Fibroblast of the aortic adventitia (primary cell): Measurements from ENCODE around the gene NPAS2. TPM values are rescaled to one million over a fixed set of nuclear protein-coding genes. Genes with fewer than 3 reads are reported as not detected.

Experiments used
- DNase-seq: peaks from one replicate; pipeline ENCODE4 v3.0.0-alpha.2; 2010; ENCODE audit warnings: low read depth
- H3K4me3 ChIP-seq: 2 replicates; pipeline ENCODE4 v1.5.1; 2011; ENCODE audit warnings: low read depth, mild to moderate bottlenecking, control low read depth, low read length, moderate library complexity
- CTCF ChIP-seq: IDR thresholded peaks from 2 replicates; pipeline ENCODE4 v1.5.1; 2011; ENCODE audit warnings: mild to moderate bottlenecking, low read length, control low read depth, inconsistent platforms; ENCODE audit not compliant: insufficient read depth
- total RNA-seq: library from RNA; depleted of rRNA; stranded (reverse); fragments of >200 nt; gene quantifications from 2 replicates; pipeline ENCODE4 v1.2.3, GENCODE V29; 2012; ENCODE audit warnings: low replicate concordance

Gene NPAS2
- total RNA-seq, 1 donor, result 24.3 TPM

DNA sequence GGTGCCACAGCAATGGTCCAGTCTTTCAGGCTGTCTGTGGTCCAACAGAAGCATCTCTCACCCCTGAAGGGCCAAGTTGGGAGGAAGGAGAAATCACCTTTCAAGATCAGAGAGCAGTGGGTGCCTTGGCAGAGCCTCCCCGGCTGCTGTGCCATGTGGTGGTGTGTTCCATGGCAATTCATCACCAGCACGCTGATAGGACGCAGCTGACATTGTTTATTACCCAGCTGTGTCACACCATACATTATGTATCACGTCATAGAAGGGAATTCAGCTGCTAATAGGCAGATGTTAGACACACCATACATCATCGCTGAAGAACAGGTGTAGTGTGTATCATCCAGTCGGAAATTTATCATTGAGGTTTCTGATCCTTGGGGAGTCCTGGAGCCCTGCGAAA, 152.5 kb downstream of the NPAS2 start:
- no peak overlapping the region for H3K4me3 ChIP-seq
- TF ChIP-seq CTCF, result no peak
- DNase-seq, result no peak

GRCh38 chr2:100974712-100975520, 155.0 kb downstream of the NPAS2 start:
- DNase-seq, result no peak
- H3K4me3 ChIP-seq, result no peak overlapping the region
- no peak for TF ChIP-seq CTCF

GRCh38 chr2:100975521-100975785, 155.5 kb downstream of the NPAS2 start:
- TF ChIP-seq CTCF, result no peak
- DNase-seq, result no peak

DNA sequence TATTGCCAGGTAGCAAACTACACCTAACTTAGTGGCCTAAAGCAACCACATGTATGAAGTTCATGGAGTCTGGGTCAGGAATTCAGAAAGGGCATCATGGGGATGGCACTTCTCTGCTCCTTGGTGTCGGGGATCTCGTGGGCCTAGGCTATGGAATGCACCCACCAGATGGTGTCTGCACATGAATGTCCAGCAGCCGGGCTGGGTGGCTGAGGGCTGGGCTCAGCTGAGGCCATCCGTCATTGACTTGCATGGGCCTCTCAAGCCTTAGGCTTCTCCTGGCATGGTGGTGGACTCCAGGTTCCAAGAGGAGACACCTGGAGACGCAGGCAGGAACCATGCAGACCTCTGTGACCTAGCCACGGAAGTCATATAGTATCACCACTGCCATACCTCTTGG, 156.1 kb downstream of the NPAS2 start:
- H3K4me3 ChIP-seq, result no peak overlapping the region
- DNase-seq, result no peak
- no peak for TF ChIP-seq CTCF

More at GRCh38 chr2:100975521-100975785, 155.5 kb downstream of the NPAS2 start:
- H3K4me3 ChIP-seq, result no peak overlapping the region

DNA sequence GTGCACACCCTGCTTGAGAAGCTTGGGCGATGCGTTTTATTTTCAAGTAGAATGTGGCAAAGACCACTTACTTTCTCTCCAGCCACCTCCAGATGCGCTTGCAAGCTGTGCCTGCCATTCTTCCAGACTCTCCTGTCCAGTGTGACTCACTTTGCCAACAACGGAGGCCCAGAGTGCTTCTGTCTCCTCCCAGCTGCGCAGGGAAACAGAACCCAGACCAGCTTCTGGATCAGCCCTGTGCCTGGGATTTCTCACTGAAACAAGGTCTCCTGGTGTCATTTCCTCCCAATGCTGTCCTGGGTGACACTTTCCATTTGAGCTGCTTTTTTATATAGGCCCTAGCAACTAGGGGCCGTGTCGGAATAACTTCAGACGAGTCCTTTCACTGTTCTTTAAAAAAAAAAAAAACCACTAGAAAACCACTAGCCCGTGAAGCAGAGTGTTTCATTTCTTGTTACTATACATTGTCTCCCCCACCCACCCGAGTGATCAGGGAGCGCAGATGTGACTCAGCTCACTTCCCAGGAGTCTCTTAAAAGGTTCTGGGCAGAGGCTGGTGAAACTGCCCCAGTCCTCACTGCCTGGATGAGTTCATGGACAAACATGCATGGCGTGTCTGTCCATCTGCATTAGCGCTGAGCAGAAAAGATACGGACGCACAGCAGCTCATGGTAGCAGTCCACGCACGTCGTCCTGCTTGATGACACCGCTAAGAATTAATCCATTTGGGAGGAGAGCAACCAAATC, 156.9 kb downstream of the NPAS2 start:
- no peak for DNase-seq
- H3K4me3 ChIP-seq, result no peak overlapping the region
- no peak for TF ChIP-seq CTCF

DNA sequence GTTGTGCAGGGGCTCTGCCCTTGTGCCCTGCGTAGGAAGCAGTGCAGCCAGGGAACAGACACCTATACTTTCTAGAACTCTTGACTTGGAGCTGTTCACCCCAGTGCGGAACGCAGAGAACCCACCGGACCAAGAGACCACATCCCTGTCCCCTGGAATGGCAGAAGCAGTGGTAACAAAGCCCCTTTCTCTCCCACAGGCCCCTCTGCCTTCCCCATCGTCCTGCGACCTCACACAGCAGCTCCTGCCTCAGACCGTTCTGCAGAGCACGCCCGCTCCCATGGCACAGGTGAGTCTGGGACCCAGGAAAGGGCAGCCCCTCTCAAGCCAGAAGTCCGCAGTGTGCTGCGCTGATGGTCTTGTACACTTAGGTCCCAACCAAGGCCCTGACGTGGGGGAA, 157.6 kb downstream of the NPAS2 start:
- no peak for DNase-seq
- H3K4me3 ChIP-seq, result no peak overlapping the region
- TF ChIP-seq CTCF, result no peak
